Activated CD4-positive, alpha-beta T cell treated with anti-CD3 and anti-CD28 coated beads, Interleukin-2, amount 50 U/mL, for 16 hours (primary cell): ENCODE data around the gene RDH5.

Experiments used
- DNase-seq: peaks from one replicate; pipeline ENCODE4 v3.0.0-alpha.2; 2020

RDH5 gene, protein sequence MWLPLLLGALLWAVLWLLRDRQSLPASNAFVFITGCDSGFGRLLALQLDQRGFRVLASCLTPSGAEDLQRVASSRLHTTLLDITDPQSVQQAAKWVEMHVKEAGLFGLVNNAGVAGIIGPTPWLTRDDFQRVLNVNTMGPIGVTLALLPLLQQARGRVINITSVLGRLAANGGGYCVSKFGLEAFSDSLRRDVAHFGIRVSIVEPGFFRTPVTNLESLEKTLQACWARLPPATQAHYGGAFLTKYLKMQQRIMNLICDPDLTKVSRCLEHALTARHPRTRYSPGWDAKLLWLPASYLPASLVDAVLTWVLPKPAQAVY

GRCh38 chr12:55720071-55720564 lies at the start of gene RDH5:
RDH5 (plus strand) TSS chr12:55720393; CDS start chr12:55721185, 792 bp downstream.
- no peak for DNase-seq

- no peak for DNase-seq
These were observed 48.4 kb upstream of the RDH5 start for GRCh38 chr12:55671746-55672145.

GRCh38 chr12:55673638-55674037 lies 46.6 kb upstream of the RDH5 start:
- DNase-seq: no peak

GRCh38 chr12:55675666-55676065 lies 44.5 kb upstream of the RDH5 start:
- no peak for DNase-seq

- DNase-seq: no peak
These were observed 43.5 kb upstream of the RDH5 start for GRCh38 chr12:55676707-55677106.

DNA sequence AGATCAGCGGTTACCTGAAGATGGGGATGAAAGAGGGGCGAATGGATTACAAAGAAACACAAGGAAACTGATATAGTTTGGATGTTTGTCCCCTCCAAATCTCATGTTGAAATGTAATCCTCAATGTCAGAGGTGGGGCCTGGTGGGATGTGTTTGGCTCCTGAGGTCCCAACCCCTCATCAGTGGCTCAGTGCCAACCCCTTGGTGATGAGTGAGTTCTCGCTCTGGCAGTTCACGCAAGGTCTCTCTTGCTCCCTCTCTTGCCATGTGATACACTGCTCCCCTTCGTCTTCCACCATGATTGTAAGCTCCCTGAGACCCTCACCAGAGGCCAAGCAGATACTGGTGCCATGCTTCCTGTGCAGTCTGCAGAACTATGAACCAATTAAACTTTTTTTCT lies 40.5 kb upstream of the RDH5 start:
- DNase-seq: no peak

DNA sequence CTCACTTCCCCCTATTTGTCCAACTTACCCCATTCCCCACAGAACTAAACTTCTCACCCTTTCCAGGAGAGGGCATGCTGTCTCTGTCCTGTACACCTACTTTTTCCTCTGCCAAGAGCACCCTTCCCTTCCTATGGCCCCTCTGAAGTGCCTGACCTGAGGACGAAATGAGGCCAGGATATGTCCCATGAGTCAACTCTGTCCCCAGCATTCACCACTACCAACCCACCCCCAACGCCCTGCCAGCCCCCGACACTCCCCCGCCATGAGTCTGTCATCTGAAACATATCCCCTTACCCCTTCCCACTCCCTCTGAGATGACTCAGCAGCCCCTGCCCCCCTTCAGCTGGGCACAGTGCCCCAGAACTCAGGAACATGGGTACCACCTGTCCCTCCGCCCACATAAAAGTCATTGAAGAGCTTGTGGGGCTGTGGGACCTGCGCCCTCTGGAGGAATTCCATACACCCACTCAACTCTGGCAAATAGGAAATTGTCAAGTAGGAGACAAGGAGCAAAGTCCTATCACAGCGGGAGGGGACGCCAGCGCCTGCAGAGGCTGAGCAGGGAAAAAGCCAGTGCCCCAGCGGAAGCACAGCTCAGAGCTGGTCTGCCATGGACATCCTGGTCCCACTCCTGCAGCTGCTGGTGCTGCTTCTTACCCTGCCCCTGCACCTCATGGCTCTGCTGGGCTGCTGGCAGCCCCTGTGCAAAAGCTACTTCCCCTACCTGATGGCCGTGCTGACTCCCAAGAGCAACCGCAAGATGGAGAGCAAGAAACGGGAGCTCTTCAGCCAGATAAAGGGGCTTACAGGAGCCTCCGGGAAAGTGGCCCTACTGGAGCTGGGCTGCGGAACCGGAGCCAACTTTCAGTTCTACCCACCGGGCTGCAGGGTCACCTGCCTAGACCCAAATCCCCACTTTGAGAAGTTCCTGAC lies 38.8 kb upstream of the RDH5 start:
- no peak for DNase-seq

DNA sequence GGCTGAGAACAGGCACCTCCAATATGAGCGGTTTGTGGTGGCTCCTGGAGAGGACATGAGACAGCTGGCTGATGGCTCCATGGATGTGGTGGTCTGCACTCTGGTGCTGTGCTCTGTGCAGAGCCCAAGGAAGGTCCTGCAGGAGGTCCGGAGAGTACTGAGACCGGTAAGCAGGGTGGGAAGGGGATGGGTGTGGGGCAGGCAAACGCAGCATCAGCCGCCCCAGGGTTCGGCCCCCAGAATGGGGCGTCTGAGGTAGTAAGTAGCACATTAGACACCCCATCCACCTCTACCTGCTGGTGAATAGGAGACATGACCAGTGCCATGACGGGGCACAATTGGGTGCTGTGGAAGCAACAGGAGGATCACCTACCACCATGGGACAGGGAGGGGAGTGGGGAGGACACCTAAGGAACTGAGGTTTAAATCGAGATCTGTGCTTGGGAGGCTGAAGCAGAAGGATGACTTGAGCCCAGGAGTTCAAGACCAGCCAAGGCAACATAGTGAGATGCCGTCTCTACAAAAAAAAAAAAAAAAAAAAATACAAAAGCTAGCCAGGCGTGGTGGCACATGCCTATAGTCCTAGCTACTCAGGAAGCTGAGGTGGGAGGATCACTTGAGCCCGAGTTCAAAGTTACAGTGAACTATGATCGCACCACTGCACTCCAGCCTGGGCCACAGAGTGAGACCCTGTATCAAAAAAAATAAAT lies 38.0 kb upstream of the RDH5 start:
- no peak for DNase-seq

- no peak for DNase-seq
These were observed 36.5 kb upstream of the RDH5 start for GRCh38 chr12:55683676-55684075.

DNA sequence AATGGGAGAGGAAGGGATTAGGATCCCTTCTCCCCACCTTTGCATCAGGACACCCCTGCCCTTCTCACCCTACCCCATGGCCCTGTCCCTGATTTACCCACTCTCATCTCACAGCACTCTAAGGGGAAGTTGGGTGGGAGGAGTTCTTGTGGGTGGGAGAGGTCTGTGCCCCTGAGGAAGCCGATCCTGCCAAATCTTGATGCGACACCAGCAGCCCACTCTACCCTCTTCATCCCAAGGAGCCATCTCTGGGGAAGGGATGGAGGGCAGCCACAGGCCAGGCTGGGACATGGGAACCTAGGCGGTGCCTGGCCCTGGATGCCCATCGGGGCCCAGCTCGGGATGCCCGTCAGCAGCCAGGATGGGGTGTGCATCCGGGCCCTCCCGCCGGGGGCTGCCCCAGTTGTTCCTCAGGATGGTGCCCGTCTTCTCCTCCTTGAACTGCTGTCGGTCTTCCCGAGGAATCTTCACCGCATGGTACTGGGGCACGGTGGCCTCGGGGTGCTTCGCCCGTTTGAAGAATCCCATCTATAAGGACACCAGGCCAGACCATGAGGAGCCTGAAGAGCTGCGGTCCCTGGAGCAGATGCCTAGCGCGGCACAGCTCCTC lies 35.3 kb upstream of the RDH5 start:
- no peak for DNase-seq

DNA sequence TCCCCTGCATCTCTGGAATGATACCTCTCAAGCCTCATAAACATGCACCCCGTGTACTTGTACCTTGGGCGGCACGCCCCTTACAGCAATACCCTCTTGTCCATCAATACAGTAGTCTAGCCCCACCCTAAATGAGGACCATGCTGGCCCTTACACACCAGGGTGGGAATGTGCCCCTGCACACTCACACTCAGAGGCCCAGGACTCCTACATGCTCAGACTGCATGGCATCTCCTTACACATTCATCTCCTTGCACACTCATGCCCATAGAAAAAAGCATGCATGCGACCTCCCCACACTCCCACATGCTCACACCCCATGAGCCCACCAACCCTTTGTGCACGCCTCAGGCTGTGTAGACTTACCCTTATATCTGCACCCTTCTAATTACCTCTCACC lies 34.5 kb upstream of the RDH5 start:
- DNase-seq: no peak

GRCh38 chr12:55686366-55687010 lies 33.7 kb upstream of the RDH5 start:
- DNase-seq: no peak

DNA sequence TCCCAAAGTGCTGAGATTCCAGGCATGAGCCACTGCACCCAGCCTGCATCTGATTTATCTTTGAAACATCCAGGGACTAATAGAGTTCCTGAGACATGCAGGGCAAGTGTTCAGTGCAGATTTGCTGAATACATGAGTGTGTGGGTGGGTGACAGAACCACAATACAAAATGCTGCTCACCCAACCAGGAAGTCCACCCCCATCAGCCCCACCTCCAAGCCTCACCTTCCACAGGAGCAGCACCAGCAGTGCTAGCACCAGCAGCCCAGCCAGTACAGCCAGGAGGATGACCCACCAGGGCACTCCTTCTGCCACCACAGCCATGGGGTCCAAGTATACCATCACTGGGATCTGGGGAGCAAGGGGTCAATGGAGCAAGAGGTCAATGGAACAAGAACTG lies 32.4 kb upstream of the RDH5 start:
- peak; percentile 16 for DNase-seq

DNA sequence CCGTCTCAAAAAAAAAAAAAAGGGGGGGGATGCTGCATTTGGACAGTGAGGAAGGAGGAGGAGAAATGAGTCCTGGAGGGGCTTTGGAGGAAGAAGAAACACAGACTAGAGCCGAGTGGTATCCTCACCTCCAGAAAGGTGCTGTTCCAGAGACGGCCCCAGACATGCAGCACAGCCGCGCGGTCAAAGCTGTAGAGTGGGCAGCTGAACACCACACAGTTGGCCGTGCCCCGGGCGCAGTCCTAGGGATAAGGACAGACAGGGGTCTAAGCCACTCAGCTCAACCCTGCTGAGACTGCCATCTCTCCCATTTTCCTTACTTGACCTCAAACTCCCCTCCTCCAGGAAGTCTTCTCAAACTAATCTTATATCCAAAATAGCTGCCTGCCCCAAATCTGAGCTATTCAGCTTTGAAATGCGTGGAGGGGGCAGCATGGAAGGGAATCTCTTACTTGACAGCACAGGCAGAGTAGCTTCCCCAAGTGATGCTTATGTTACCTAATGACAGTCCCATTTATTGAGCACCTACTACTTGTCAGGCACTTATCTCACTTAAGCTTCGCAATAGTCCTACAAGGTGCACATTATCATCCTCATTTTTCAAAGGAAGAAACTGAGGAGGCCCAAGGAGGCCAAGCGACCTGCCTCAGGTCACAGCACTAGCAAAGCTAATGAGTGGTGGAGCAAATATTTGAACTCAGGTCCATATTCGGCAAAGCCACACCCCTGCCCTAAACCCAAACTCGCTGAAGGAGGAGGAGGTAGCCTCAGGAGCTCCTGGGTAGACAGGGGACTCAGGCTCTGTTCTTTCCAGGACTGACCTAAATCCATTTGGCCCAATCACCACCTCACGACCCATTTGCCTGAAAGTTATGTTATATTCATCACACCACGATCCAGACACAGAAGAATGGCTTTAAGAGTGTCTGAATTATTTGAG lies 31.2 kb upstream of the RDH5 start:
- DNase-seq: no peak

- DNase-seq: no peak
These were observed 27.4 kb upstream of the RDH5 start for GRCh38 chr12:55692631-55693322.

- no peak for DNase-seq
These were observed 26.6 kb upstream of the RDH5 start for GRCh38 chr12:55693323-55694187.

GRCh38 chr12:55694188-55694515 lies 26.0 kb upstream of the RDH5 start:
- DNase-seq: no peak

DNA sequence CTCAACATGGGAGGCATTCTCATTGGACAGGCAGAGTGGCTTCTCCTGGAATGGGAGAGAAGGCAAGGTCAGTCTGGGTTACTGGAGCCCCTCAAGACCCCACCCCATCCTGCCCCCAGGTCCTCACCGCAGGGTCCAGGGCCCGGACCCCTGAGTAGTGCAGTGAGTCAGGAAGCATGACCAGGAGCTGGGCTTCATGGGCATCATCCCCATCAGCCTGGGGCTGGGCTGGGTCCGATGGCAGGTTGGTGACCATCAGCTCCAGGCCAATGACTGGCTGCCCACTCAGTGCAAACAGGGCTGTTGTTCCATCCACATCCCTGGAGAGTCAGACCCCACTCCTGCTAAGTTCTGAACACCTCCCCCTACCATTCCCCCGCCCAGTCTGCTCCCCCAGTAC lies 25.5 kb upstream of the RDH5 start:
- no peak for DNase-seq

GRCh38 chr12:55695349-55695748 lies 24.8 kb upstream of the RDH5 start:
- no peak for DNase-seq

DNA sequence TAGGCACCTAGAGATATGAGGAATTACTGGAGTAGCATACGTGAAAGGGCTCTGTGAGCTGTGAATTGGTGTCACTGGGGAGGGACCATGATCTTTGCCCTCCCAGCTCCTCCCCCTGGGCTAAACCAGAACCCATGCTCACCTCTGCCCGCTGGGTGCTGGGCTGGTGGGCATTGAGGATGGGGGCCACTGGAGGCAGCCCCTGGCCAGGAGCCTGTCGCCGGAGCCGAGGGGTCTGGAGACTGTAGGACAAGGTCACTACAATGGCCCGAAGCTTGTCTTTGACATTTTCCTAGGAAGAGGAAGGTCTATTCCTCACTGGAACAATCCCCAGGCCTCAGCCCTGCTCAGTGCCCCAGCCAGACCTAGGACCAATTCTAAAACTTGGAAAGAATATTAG lies 24.1 kb upstream of the RDH5 start:
- no peak for DNase-seq
